Trophoblast cell (in vitro differentiated cells and primary cell): ENCODE results near the gene TLL1.

Source experiments
- DNase-seq, 2 donors: peaks; one replicate each; pipeline ENCODE4 v3.0.0-alpha.2; 2016
- H2AFZ ChIP-seq: 2 replicates; pipeline ENCODE4 v1.6.1; 2013; ENCODE audit warnings: low read length, moderate library complexity, mild to moderate bottlenecking; ENCODE audit not compliant: insufficient read depth, poor library complexity
- H2AK5ac ChIP-seq: 2 replicates; pipeline ENCODE4 v1.6.1; 2013; ENCODE audit warnings: mild to moderate bottlenecking, low read length
- H2BK120ac ChIP-seq: 2 replicates; pipeline ENCODE4 v1.6.1; 2013; ENCODE audit warnings: low read length, mild to moderate bottlenecking, moderate library complexity; ENCODE audit not compliant: insufficient read depth, poor library complexity
- H2BK12ac ChIP-seq: 2 replicates; pipeline ENCODE4 v1.6.1; 2013; ENCODE audit warnings: mild to moderate bottlenecking, low read length, moderate library complexity
- H2BK5ac ChIP-seq: 2 replicates; pipeline ENCODE4 v1.6.1; 2013; ENCODE audit warnings: low read length, low read depth, moderate library complexity, mild to moderate bottlenecking; ENCODE audit not compliant: poor library complexity
- H3K14ac ChIP-seq: 2 replicates; pipeline ENCODE4 v1.6.1; 2013; ENCODE audit warnings: mild to moderate bottlenecking, low read length
- H3K18ac ChIP-seq: 2 replicates; pipeline ENCODE4 v1.6.1; 2013; ENCODE audit warnings: mild to moderate bottlenecking, low read length
- H3K23ac ChIP-seq: 2 replicates; pipeline ENCODE4 v1.6.1; 2013; ENCODE audit warnings: low read length
- H3K27ac ChIP-seq: 2 replicates; pipeline ENCODE4 v1.5.1; 2013; ENCODE audit warnings: low read depth, mild to moderate bottlenecking, inconsistent platforms, low read length, moderate library complexity
- H3K27me3 ChIP-seq: 2 replicates; pipeline ENCODE4 v1.6.1; 2013; ENCODE audit warnings: inconsistent platforms, mild to moderate bottlenecking, low read length, moderate library complexity; ENCODE audit not compliant: insufficient read depth
- H3K36me3 ChIP-seq, 2 experiments: 1 replicate in 1 of 2; 2 replicates in 1 of 2; pipeline ENCODE4 v1.6.1; 2013; ENCODE audit warnings: low read length in 2 of 2, mild to moderate bottlenecking in 2 of 2, moderate library complexity in 1 of 2; ENCODE audit not compliant: insufficient read depth in 2 of 2, control insufficient read depth in 1 of 2
- H3K4ac ChIP-seq: 2 replicates; pipeline ENCODE4 v1.6.1; 2013; ENCODE audit warnings: low read depth, mild to moderate bottlenecking, low read length, moderate library complexity
- H3K4me1 ChIP-seq, 2 experiments: 1 replicate in 1 of 2; 2 replicates in 1 of 2; pipeline ENCODE4 v1.6.1; 2013; ENCODE audit warnings: low read length in 2 of 2, mild to moderate bottlenecking in 2 of 2, moderate library complexity in 1 of 2; ENCODE audit not compliant: insufficient read depth in 2 of 2, control insufficient read depth in 1 of 2
- H3K4me2 ChIP-seq: 2 replicates; pipeline ENCODE4 v1.6.1; 2013; ENCODE audit warnings: inconsistent platforms, mild to moderate bottlenecking, low read length, moderate library complexity
- H3K4me3 ChIP-seq: 2 replicates; pipeline ENCODE4 v1.5.1; 2013; ENCODE audit warnings: mild to moderate bottlenecking, low read depth, low read length, inconsistent platforms
- H3K79me1 ChIP-seq: one replicate; pipeline ENCODE4 v1.6.1; 2013; ENCODE audit warnings: low read length
- H3K79me2 ChIP-seq: 2 replicates; pipeline ENCODE4 v1.6.1; 2013; ENCODE audit warnings: low read length, mild to moderate bottlenecking; ENCODE audit not compliant: control insufficient read depth, insufficient read depth, poor library complexity
- H3K9ac ChIP-seq: 2 replicates; pipeline ENCODE4 v1.6.1; 2013; ENCODE audit warnings: mild to moderate bottlenecking, low read length
- H3K9me3 ChIP-seq: 2 replicates; pipeline ENCODE4 v1.6.1; 2013; ENCODE audit warnings: low read depth, mild to moderate bottlenecking, control low read depth, inconsistent platforms, low read length; ENCODE audit not compliant: insufficient read depth
- H4K12ac ChIP-seq: 2 replicates; pipeline ENCODE4 v1.6.1; 2013; ENCODE audit warnings: low read depth, mild to moderate bottlenecking, low read length, moderate library complexity
- H4K8ac ChIP-seq: 2 replicates; pipeline ENCODE4 v1.6.1; 2013; ENCODE audit warnings: low read depth, mild to moderate bottlenecking, low read length, moderate library complexity
- H4K91ac ChIP-seq: one replicate; pipeline ENCODE4 v1.6.1; 2013; ENCODE audit warnings: low read depth, mild to moderate bottlenecking, low read length, moderate library complexity
- WGBS: extraction: QIAGEN DNeasy Blood & Tissue Kit; methylation state at CpG from one replicate; pipeline ENCODE4 v1.1.7; 2013; ENCODE audit warnings: missing lambda C conversion rate; ENCODE audit not compliant: insufficient read length, insufficient coverage; ENCODE audit errors: extremely low coverage; 5-methylcytosine and 5-hydroxymethylcytosine counted together

Gene TLL1

GRCh38 chr4:165931741-165932140, 58.7 kb downstream of the TLL1 start:
- H2AK5ac ChIP-seq: no peak overlapping the region
- no peak overlapping the region for H2BK12ac ChIP-seq
- H3K4me3 ChIP-seq: no peak overlapping the region
- H3K27ac ChIP-seq: no peak overlapping the region
- no peak overlapping the region for H3K4ac ChIP-seq
- H3K27me3 ChIP-seq: no peaks in the 10 kb centered on the region
- H3K4me2 ChIP-seq: no peak overlapping the region
- H4K91ac ChIP-seq: no peak overlapping the region
- H3K18ac ChIP-seq: no peak overlapping the region
- H3K14ac ChIP-seq: no peak overlapping the region
- no peak overlapping the region for H4K8ac ChIP-seq
- H3K79me1 ChIP-seq: no peaks in the 10 kb centered on the region
- H3K36me3 ChIP-seq: no peaks in the 10 kb centered on the region
- no peak overlapping the region for H2AFZ ChIP-seq
- no peaks in the 10 kb centered on the region for H3K4me1 ChIP-seq
- H3K9me3 ChIP-seq: no peaks in the 10 kb centered on the region
- H2BK5ac ChIP-seq: no peak overlapping the region
- H3K23ac ChIP-seq: peak overlapping the region; percentile 40
- H3K9ac ChIP-seq: no peak overlapping the region
- no peaks in the 10 kb centered on the region for H3K79me2 ChIP-seq
- DNase-seq: peak; percentile 66 to 83
- no CpG with 5 or more reads among the region's 5 CpGs for WGBS
- H4K12ac ChIP-seq: no peak overlapping the region
- H2BK120ac ChIP-seq: no peak overlapping the region

GRCh38 chr4:165944900-165945299, 71.9 kb downstream of the TLL1 start:
- Histone ChIP-seq H3K9me3 (no peaks in the 10 kb centered on the region), H3K14ac (no peak overlapping the region), H3K27ac (no peak overlapping the region), H3K9ac (no peak overlapping the region), H3K4ac (no peak overlapping the region), H3K4me3 (no peak overlapping the region), H2AFZ (no peak overlapping the region), H3K23ac (no peak overlapping the region), H3K4me2 (no peak overlapping the region), H4K91ac (no peak overlapping the region), H3K27me3 (no peaks in the 10 kb centered on the region), H2AK5ac (no peak overlapping the region), H3K18ac (no peak overlapping the region), H2BK5ac (no peak overlapping the region), H3K79me1 (no peaks in the 10 kb centered on the region), H3K79me2 (no peaks in the 10 kb centered on the region), H3K4me1 (no peaks in the 10 kb centered on the region), H4K8ac (no peak overlapping the region), H4K12ac (no peak overlapping the region), H3K36me3 (no peaks in the 10 kb centered on the region), H2BK120ac (no peak overlapping the region), H2BK12ac (no peak overlapping the region)
- 100% methylated on average over 1 of the region's 4 CpGs for WGBS
- no peak for DNase-seq

GRCh38 chr4:165945991-165946390, 73.0 kb downstream of the TLL1 start:
- no peak overlapping the region for H3K14ac ChIP-seq
- no peak overlapping the region for H3K4me2 ChIP-seq
- no peak overlapping the region for H2AK5ac ChIP-seq
- H3K79me2 ChIP-seq: no peaks in the 10 kb centered on the region
- H2BK12ac ChIP-seq: no peak overlapping the region
- H4K91ac ChIP-seq: no peak overlapping the region
- H3K18ac ChIP-seq: no peak overlapping the region
- H2BK5ac ChIP-seq: no peak overlapping the region
- H3K23ac ChIP-seq: no peak overlapping the region
- no peaks in the 10 kb centered on the region for H3K36me3 ChIP-seq
- no peak for DNase-seq
- no peak overlapping the region for H2AFZ ChIP-seq
- WGBS: no CpG with 5 or more reads among the region's 3 CpGs
- no peaks in the 10 kb centered on the region for H3K9me3 ChIP-seq
- no peak overlapping the region for H3K9ac ChIP-seq
- no peaks in the 10 kb centered on the region for H3K27me3 ChIP-seq
- no peak overlapping the region for H2BK120ac ChIP-seq
- no peak overlapping the region for H3K4me3 ChIP-seq
- no peak overlapping the region for H3K27ac ChIP-seq
- H4K12ac ChIP-seq: no peak overlapping the region
- no peaks in the 10 kb centered on the region for H3K4me1 ChIP-seq
- no peak overlapping the region for H3K4ac ChIP-seq
- no peaks in the 10 kb centered on the region for H3K79me1 ChIP-seq
- H4K8ac ChIP-seq: no peak overlapping the region

- Histone ChIP-seq H3K27ac (no peak overlapping the region), H2BK120ac (no peak overlapping the region), H3K4me1 (no peaks in the 10 kb centered on the region), H2BK12ac (no peak overlapping the region), H3K79me1 (no peaks in the 10 kb centered on the region), H3K79me2 (no peaks in the 10 kb centered on the region), H3K27me3 (no peaks in the 10 kb centered on the region), H2AFZ (no peak overlapping the region), H3K4me3 (no peak overlapping the region), H2BK5ac (no peak overlapping the region), H4K12ac (no peak overlapping the region), H3K9ac (no peak overlapping the region), H3K36me3 (no peaks in the 10 kb centered on the region), H3K23ac (no peak overlapping the region), H3K4me2 (no peak overlapping the region), H3K18ac (no peak overlapping the region), H2AK5ac (no peak overlapping the region), H3K9me3 (no peaks in the 10 kb centered on the region), H4K91ac (no peak overlapping the region), H3K14ac (no peak overlapping the region), H4K8ac (no peak overlapping the region), H3K4ac (no peak overlapping the region)
- no CpG with 5 or more reads among the region's 3 CpGs for WGBS
- DNase-seq: no peak
Observed at GRCh38 chr4:165947019-165947418, 74.0 kb downstream of the TLL1 start.
